ENCODE results near the gene PDHX. TPM values are rescaled to one million over a fixed set of nuclear protein-coding genes. Genes with fewer than 3 reads are reported as not detected.

Gene PDHX
- total and polyA plus RNA-seq, 5 donors from 2014 or later = 18.2 to 24.1 (median 20.0) TPM

DNA sequence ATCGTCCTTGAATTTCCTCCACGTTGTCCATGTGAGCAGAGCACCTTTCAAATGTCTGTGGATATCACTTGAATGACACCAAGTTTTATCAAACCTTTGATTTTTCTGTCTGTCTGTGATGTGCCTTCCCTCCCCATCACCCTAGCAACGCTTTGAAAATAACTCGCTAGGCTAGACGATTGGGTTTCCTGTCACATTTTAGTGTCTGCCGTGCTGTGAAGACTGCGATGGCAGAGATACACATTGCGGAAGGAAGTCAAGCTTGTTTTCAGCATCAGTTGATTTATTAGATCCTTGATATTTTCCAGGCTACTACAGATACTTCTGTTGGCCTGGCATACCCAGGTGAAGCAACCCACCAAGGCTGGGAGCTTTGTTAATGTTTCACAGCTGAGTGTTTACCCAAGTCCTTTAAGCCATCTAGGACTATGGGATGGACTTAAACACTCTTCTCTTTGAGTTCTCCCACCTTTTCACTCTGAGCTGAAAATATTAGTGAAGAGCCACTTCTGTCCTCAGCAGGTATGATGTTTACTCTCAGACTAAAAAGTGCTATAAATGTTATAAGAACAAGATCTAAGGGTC, 128.9 kb downstream of the PDHX start:
- H3K4me1 Mint-ChIP-seq = peaks cover 28 to 93% (median 58%) of the 10 kb centered on the region in 4 donors
- Histone ChIP-seq H3K27me3 (ENCODE audit: control insufficient read depth, insufficient read depth, low read length) (no peaks in the 10 kb centered on the region), H3K4me1 (ENCODE audit: control insufficient read depth, insufficient read depth, low read length, poor library complexity, severe bottlenecking) (peaks cover 77% of the 10 kb centered on the region), H3K27ac (ENCODE audit: insufficient read depth, low read length, poor library complexity, severe bottlenecking) (peak overlapping the region; percentile 93), H3K9me3 (ENCODE audit: control insufficient read depth in 2 of 2, low read length in 2 of 2) (no peaks in the 10 kb centered on the region), H3K4me3 (ENCODE audit: low read depth, low read length) (peak overlapping the region; percentile 56), H3K36me3 (ENCODE audit: control insufficient read depth, insufficient read depth, low read length) (no peaks in the 10 kb centered on the region)
- H3K27ac Mint-ChIP-seq = peak overlapping the region; percentile 96 to 100 (median 98)
- peak overlapping the region; percentile 87 to 96 (median 88) for H3K4me3 Mint-ChIP-seq
- H3K27me3 Mint-ChIP-seq = no peaks in the 10 kb centered on the region
- ATAC-seq (ENCODE audit: low read depth in 2 of 2) = peak; percentile 79 to 80
- H3K36me3 Mint-ChIP-seq = no peaks in the 10 kb centered on the region
- H3K9me3 Mint-ChIP-seq = peaks cover 0 to 1% (median 0%) of the 10 kb centered on the region in 7 donors
- peak; percentile 78 to 96 (median 93) for DNase-seq

Other genes starting within 250 kb of the PDHX start
- gene APIP, start 239 bp upstream of the PDHX start, total RNA-seq = 13.6 TPM
- gene APIP, start 239 bp upstream of the PDHX start, polyA plus RNA-seq = 10 to 100 TPM; 15.0 to 26.9 (median 22.1) TPM
- gene CD44, start 222.6 kb downstream of the PDHX start, total RNA-seq = 1,181 TPM
- gene CD44, start 222.6 kb downstream of the PDHX start, polyA plus RNA-seq = 100 to 1,000 TPM; 441 to 539 (median 477) TPM